Lower lobe of right lung (tissue), 2 donors: Measurements from ENCODE around the gene MGAT3. TPM values are rescaled to one million over a fixed set of nuclear protein-coding genes. Genes with fewer than 3 reads are reported as not detected.

Source experiments
- ATAC-seq, 2 donors: fragments of 200-7000 bp; cut with Tn5 transposase; one replicate each; pipeline ENCODE4 v1.9.1; 2020 to 2022; ENCODE audit warnings: mild to moderate bottlenecking in 2 of 2, moderate library complexity in 2 of 2
- DNase-seq: peaks from one replicate; pipeline ENCODE4 v3.0.0-alpha.2; 2020
- H3K27ac ChIP-seq: fragments of 200-600 bp; one replicate; pipeline ENCODE4 v1.8.0; 2022
- H3K27me3 ChIP-seq: fragments of 200-600 bp; one replicate; pipeline ENCODE4 v1.8.0; 2022; ENCODE audit warnings: low read depth
- H3K36me3 ChIP-seq: fragments of 200-600 bp; one replicate; pipeline ENCODE4 v1.8.0; 2022; ENCODE audit warnings: mild to moderate bottlenecking
- H3K4me1 ChIP-seq: fragments of 200-600 bp; one replicate; pipeline ENCODE4 v1.8.0; 2022
- H3K4me3 ChIP-seq: fragments of 200-600 bp; one replicate; pipeline ENCODE4 v1.8.0; 2022; ENCODE audit warnings: mild to moderate bottlenecking
- H3K9me3 ChIP-seq: fragments of 200-600 bp; one replicate; pipeline ENCODE4 v1.8.0; 2022
- CTCF ChIP-seq: fragments of 200-600 bp; IDR thresholded peaks from one replicate; pipeline ENCODE4 v1.8.0; 2022; ENCODE audit warnings: antibody characterized with exemption, mild to moderate bottlenecking
- intact Hi-C: fragments of 100-400 bp; cut with DNase I; formaldehyde crosslinking; loops from one replicate; pipeline ENCODE4 v1.11.0; 2022
- total RNA-seq: library from RNA; stranded (reverse); fragmentation: NEBNext Ultra II Directional; extraction: Animal tissue kit (Norgen Biotek cat#: 25700); gene quantifications from one replicate; pipeline ENCODE4 v1.2.1, GENCODE V29; 2021
- donor health status: DM: no; HTN: yes; CAD: no; lungs with severe emphysema.

Gene MGAT3
- total RNA-seq, 1 donor from 2014 or later, result 41.5 TPM

DNA sequence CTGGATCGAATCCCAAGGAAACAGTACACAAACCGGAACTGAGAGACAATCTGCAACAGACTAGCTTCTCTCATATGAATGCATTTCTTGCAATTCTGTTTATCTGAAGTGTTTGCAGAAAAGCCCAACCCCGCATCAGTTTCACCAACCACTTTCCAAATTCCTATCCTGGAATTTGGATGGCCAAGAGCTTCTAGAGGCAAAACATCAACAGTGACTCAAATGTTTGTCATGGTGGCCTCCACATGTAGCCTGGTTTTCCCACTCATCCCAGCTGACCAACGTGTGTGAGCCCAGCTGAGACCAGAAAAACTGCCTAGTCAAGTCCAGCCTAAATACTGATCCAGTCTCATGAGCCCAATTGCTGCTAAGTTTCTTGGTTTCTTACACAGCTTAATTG, 36.9 kb downstream of the MGAT3 start:
- H3K27ac ChIP-seq, result peak overlapping the region; percentile 31
- no peak overlapping the region for H3K4me3 ChIP-seq
- no peaks in the 10 kb centered on the region for H3K9me3 ChIP-seq
- DNase-seq (peak; percentile 5), ATAC-seq (no peak)
- peaks cover 58% of the 10 kb centered on the region for H3K4me1 ChIP-seq
- H3K36me3 ChIP-seq, result no peaks in the 10 kb centered on the region
- H3K27me3 ChIP-seq, result no peaks in the 10 kb centered on the region
- intact Hi-C loops, result no loop called here
- TF ChIP-seq CTCF, result no peak

DNA sequence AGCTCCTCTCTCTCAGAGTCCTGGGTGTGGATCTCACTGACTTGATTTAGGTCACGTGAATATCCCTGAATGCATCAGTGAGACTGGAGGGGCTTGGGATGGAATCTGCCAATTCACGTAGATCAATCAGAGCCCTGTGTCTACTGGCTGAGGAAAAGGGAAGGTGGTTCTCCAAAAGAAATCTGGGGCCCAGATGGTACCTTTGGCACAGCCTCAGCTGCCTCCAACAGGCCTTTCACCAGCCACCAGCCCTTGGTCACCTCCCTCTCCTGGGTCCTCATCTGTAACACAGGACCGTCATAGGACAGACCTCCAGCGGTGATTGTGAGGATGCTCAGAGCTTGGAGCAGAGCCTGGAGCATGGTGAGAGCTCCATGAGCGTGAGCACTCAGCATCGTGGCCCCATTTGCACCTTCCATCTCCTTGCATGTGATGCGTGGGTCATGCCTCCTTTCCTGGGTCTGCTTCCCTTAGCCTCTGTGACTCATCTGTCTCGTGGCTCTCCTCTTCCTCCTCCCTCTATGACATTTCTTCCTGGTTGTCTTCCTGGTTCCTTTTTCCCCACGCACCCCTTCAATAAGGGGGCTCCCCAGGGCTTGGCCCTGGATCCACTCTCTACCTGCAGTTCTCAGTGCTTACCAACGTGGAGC, 37.8 kb downstream of the MGAT3 start:
- DNase-seq (peak; percentile 54), ATAC-seq (peak; percentile 6 to 15)
- Histone ChIP-seq H3K4me1 (peaks cover 54% of the 10 kb centered on the region), H3K4me3 (no peak overlapping the region), H3K36me3 (no peaks in the 10 kb centered on the region), H3K27ac (peak overlapping the region; percentile 56), H3K9me3 (no peaks in the 10 kb centered on the region), H3K27me3 (no peaks in the 10 kb centered on the region)
- TF ChIP-seq CTCF, result no peak
- intact Hi-C loops, result no loop called here

- Histone ChIP-seq H3K27ac (peak overlapping the region; percentile 44), H3K4me1 (peaks cover 54% of the 10 kb centered on the region), H3K36me3 (no peaks in the 10 kb centered on the region), H3K4me3 (no peak overlapping the region), H3K27me3 (no peaks in the 10 kb centered on the region), H3K9me3 (no peaks in the 10 kb centered on the region)
- TF ChIP-seq CTCF, result peak; percentile 90
- intact Hi-C loops, result no loop called here
- peak; percentile 83 for DNase-seq
- ATAC-seq, result peak; percentile 83 to 84
Measured at GRCh38 chr22:39496131-39496838, 39.5 kb downstream of the MGAT3 start.

- intact Hi-C loops, result no loop called here
Measured at GRCh38 chr22:39497429-39497828, 40.6 kb downstream of the MGAT3 start.

DNA sequence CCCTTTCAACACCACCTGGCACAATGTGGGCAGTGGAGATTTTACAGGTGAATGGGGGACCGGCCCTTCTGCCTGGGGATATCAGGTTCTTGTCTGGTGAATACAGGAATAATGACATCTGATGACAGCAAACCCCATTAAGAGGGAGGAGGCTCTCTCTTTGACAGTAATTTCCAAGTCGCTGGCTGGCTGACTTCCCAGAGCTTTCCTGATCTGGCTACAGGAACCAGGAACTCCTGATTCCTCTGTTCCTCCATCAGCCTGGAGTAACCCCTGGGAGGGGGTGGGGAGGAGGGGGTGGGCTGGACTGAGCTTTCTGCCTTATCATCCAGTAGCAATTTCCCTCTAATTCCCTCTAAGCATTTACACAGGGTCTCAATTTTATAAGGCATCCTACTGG, 41.6 kb downstream of the MGAT3 start:
- Histone ChIP-seq H3K9me3 (no peaks in the 10 kb centered on the region), H3K4me1 (peaks cover 64% of the 10 kb centered on the region), H3K36me3 (no peaks in the 10 kb centered on the region), H3K27me3 (no peaks in the 10 kb centered on the region), H3K4me3 (no peak overlapping the region), H3K27ac (no peak overlapping the region)
- intact Hi-C loops, result no loop called here
- no peak for ATAC-seq
- TF ChIP-seq CTCF, result no peak
- peak; percentile 10 for DNase-seq

More at GRCh38 chr22:39497429-39497828, 40.6 kb downstream of the MGAT3 start:
- peak; percentile 7 for DNase-seq
- no peak for ATAC-seq
- TF ChIP-seq CTCF, result no peak
- H3K9me3 ChIP-seq, result no peaks in the 10 kb centered on the region
- no peak overlapping the region for H3K27ac ChIP-seq
- H3K4me3 ChIP-seq, result no peak overlapping the region
- peaks cover 60% of the 10 kb centered on the region for H3K4me1 ChIP-seq
- no peaks in the 10 kb centered on the region for H3K36me3 ChIP-seq
- no peaks in the 10 kb centered on the region for H3K27me3 ChIP-seq
